K562 treated with DMSO at 1 percent for 48 hours (cell line): ENCODE data around the gene STRN4. TPM values are rescaled to one million over a fixed set of nuclear protein-coding genes. Genes with fewer than 3 reads are reported as not detected.

Experiments
- total RNA-seq: library from RNA; unstranded; fragments of 300-600 nt; gene quantifications from 2 replicates; pipeline ENCODE4 v1.2.3, GENCODE V29; 2022; ENCODE audit warnings: low replicate concordance; ENCODE audit errors: extremely low read depth

The STRN4 gene
- total RNA-seq: not detected in 2 replicates

DNA sequence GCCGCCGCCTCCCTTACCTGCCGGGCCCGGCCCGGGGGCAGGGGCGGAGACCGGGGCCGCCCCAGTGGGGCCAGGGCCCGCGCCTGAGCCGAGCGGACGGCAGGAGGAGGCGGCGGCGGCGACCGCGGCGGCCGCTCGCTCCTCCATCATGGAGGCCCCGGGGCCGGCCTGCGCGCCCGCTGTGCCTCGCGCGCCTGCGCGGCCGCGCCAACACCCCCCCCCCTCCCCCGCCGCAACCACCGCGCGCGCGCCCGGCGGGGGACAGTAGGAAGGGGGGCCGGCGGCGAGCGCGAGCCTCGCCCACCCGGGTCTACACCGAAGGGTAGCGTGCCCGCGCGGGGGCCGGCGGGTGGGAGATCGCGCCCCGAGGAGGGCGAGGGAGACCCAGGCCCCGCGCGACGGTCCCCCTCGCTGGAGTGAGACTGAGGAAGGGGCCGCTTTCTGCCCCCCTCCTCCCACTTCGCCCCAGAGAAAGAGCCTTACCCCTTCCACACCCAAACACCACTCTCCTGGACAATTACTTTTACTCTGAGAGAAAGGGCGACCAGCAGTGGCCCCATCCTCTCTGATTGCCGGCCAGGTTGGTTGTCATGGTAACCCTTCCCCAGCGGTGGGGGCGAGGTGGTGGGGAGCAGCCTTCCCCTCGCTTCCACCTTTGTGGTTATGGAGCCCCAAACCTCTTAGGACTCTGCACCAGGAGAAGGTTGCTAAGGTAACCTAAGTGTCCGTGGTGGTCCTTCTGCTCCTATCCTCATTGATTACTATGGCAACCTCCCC, at the start of gene STRN4:
Gene STRN4, minus strand, starts transcription at position 170 of the 777 bp plus-strand sequence. Its CDS starts 20 bp downstream, at position 150.

GRCh38 chr19:46788262-46788967, 42.2 kb upstream of the STRN4 start, which contains the start of gene SLC1A5:
Gene SLC1A5 (minus strand): TSS chr19:46788594. CDS start chr19:46787965, 629 bp downstream.

GRCh38 chr19:46745521-46746280, 549 bp downstream of the STRN4 start, which contains the start of gene FKRP:
Gene FKRP (plus strand): TSS chr19:46746057. CDS start chr19:46755451, 9,394 bp downstream.

GRCh38 chr19:46717034-46717715, 29.1 kb downstream of the STRN4 start, which contains the start of gene PRKD2:
Gene PRKD2 (minus strand): TSS chr19:46717114. CDS start chr19:46716370, 744 bp downstream.

Other genes starting within 250 kb of the STRN4 start
- gene CALM3, start 145.1 kb downstream of the STRN4 start, total RNA-seq: 341 TPM in 1 of 2 replicates, not detected in the other
- not detected in 2 replicates for gene PTGIR, start 121.4 kb downstream of the STRN4 start, total RNA-seq
- not detected in 2 replicates for gene GNG8, start 110.2 kb downstream of the STRN4 start, total RNA-seq
- gene DACT3, start 85.3 kb downstream of the STRN4 start, total RNA-seq: not detected in 2 replicates
- not detected in 2 replicates for gene PRKD2, start 29.3 kb downstream of the STRN4 start, total RNA-seq
- not detected in 2 replicates for gene FKRP, start 393 bp downstream of the STRN4 start, total RNA-seq
- 457 TPM in 1 of 2 replicates, not detected in the other for gene SLC1A5, start 42.1 kb upstream of the STRN4 start, total RNA-seq
- not detected in 2 replicates for gene AP2S1, start 104.4 kb upstream of the STRN4 start, total RNA-seq
- gene ARHGAP35, start 114.5 kb upstream of the STRN4 start, total RNA-seq: not detected in 2 replicates